Uterus (tissue), 4 donors: ENCODE results near the gene SLC36A1. TPM values are rescaled to one million over a fixed set of nuclear protein-coding genes. Genes with fewer than 3 reads are reported as not detected.

Experiments
- DNase-seq, 2 donors: peaks; one replicate each; pipeline ENCODE4 v3.0.0-alpha.2; 2019 to 2020
- H3K27ac ChIP-seq, 2 donors: fragments of 200-600 bp; sonication (generic); 1 replicate in 1 of 2; 2 replicates in 1 of 2; pipeline ENCODE4 v1.5.1; 2016 to 2018
- H3K27me3 ChIP-seq, 2 donors: fragments of 200-600 bp; sonication (generic); one replicate each; pipeline ENCODE4 v1.5.1; 2018 to 2019; ENCODE audit warnings: control low read depth in 1 of 2
- H3K36me3 ChIP-seq, 2 donors: fragments of 200-600 bp; sonication (generic); one replicate each; pipeline ENCODE4 v1.5.1; 2019; ENCODE audit warnings: control low read depth in 1 of 2
- H3K4me1 ChIP-seq, 2 donors: fragments of 200-600 bp; sonication (generic); one replicate each; pipeline ENCODE4 v1.5.1; 2018 to 2019; ENCODE audit warnings: control low read depth in 1 of 2
- H3K4me3 ChIP-seq, 2 donors: fragments of 200-600 bp; sonication (generic); 1 replicate in 1 of 2; 2 replicates in 1 of 2; pipeline ENCODE4 v1.5.1; 2018 to 2019; ENCODE audit warnings: mild to moderate bottlenecking in 1 of 2
- H3K9me3 ChIP-seq, 2 donors: fragments of 200-600 bp; sonication (generic); one replicate each; pipeline ENCODE4 v1.5.1; 2019; ENCODE audit warnings: control low read depth in 1 of 2
- CTCF ChIP-seq, 4 experiments: fragments of 200-600 bp in 2 of 4; fragments of 450-650 bp in 2 of 4; sonication (generic) in 2 of 4; IDR thresholded peaks; one replicate each; pipeline ENCODE4 v1.5.1; 2016 to 2019; ENCODE audit warnings: antibody characterized with exemption in 4 of 4, mild to moderate bottlenecking in 2 of 4, moderate library complexity in 1 of 4
- POLR2A ChIP-seq, 2 donors: fragments of 450-650 bp; IDR thresholded peaks; one replicate each; pipeline ENCODE4 v1.6.1; 2016; ENCODE audit warnings: antibody characterized with exemption in 2 of 2, mild to moderate bottlenecking in 1 of 2, moderate library complexity in 1 of 2
- intact Hi-C: fragments of 100-400 bp; cut with DNase I; formaldehyde crosslinking; loops from one replicate; pipeline ENCODE4 v1.15.1; 2023; ENCODE audit warnings: low total_unique reads
- total RNA-seq, 4 donors: library from RNA; depleted of rRNA in 3 of 4; stranded (reverse); fragments of >200 nt in 3 of 4; gene quantifications; one replicate each; pipeline versions ENCODE4 v1.1.0 to v1.2.4, GENCODE V29; 2014 to 2023
- donor health status: DM: yes; HTN: yes; CAD: no.

Gene SLC36A1
- 10 to 100 TPM in 1 of 4 donors, 1 to 10 TPM in 3; 5.0 to 10.1 (median 5.8) TPM for total RNA-seq

GRCh38 chr5:151447174-151448037 lies at the start of gene SLC36A1:
Gene SLC36A1, plus strand, starts transcription at chr5:151447603. Its CDS starts 11,190 bp downstream, at chr5:151458793.
- no peaks in the 10 kb centered on the region for H3K4me1 ChIP-seq
- no peaks in the 10 kb centered on the region for H3K27me3 ChIP-seq
- H3K4me3 ChIP-seq = peak within 1 kb of the TSS; percentile 43 to 75
- no peaks in the 10 kb centered on the region for H3K36me3 ChIP-seq
- no peaks in the 10 kb centered on the region for H3K9me3 ChIP-seq
- intact Hi-C loops = loop anchor here (5.0 to 10.0 kb wide), 3 partner anchors 60 to 297 kb away; no protein-coding TSS in a partner anchor
- TF ChIP-seq CTCF (IDR thresholded peaks at IDR 0.05) = peak; percentile 96 to 97 (median 97)
- TF ChIP-seq POLR2A (IDR thresholded peaks at IDR 0.05) = peak; percentile 30 to 40
- DNase-seq = peak; percentile 94 to 95
- peak within 1 kb of the TSS; percentile 53 to 59 for H3K27ac ChIP-seq

GRCh38 chr5:151405334-151406160 lies 41.9 kb upstream of the SLC36A1 start:
- DNase-seq = no peak
- H3K9me3 ChIP-seq = no peaks in the 10 kb centered on the region
- intact Hi-C loops = no loop called here
- no peak overlapping the region for H3K27ac ChIP-seq
- no peaks in the 10 kb centered on the region for H3K27me3 ChIP-seq
- no peak overlapping the region for H3K4me3 ChIP-seq
- no peaks in the 10 kb centered on the region for H3K4me1 ChIP-seq
- no peak for TF ChIP-seq CTCF (IDR thresholded peaks at IDR 0.05)
- no peak for TF ChIP-seq POLR2A (IDR thresholded peaks at IDR 0.05)
- H3K36me3 ChIP-seq = no peaks in the 10 kb centered on the region

- Histone ChIP-seq H3K27me3 (no peaks in the 10 kb centered on the region), H3K9me3 (no peaks in the 10 kb centered on the region), H3K27ac (no peak overlapping the region), H3K36me3 (no peaks in the 10 kb centered on the region), H3K4me3 (no peak overlapping the region), H3K4me1 (no peaks in the 10 kb centered on the region)
- DNase-seq = no peak
- TF ChIP-seq CTCF (IDR thresholded peaks at IDR 0.05) (peak in 1 of 4 experiments; percentile 18), POLR2A (IDR thresholded peaks at IDR 0.05) (no peak)
- intact Hi-C loops = no loop called here
These were observed 41.0 kb upstream of the SLC36A1 start for GRCh38 chr5:151406322-151406947.

GRCh38 chr5:151408591-151409230 lies 38.7 kb upstream of the SLC36A1 start:
- H3K4me1 ChIP-seq = no peaks in the 10 kb centered on the region
- intact Hi-C loops = no loop called here
- no peak overlapping the region for H3K27ac ChIP-seq
- TF ChIP-seq CTCF (IDR thresholded peaks at IDR 0.05) (no peak), POLR2A (IDR thresholded peaks at IDR 0.05) (no peak)
- DNase-seq = no peak
- no peak overlapping the region for H3K4me3 ChIP-seq
- no peaks in the 10 kb centered on the region for H3K27me3 ChIP-seq
- no peaks in the 10 kb centered on the region for H3K9me3 ChIP-seq
- no peaks in the 10 kb centered on the region for H3K36me3 ChIP-seq
